Breast epithelium (tissue), 4 donors: ENCODE data around the gene SLC37A1. TPM values are rescaled to one million over a fixed set of nuclear protein-coding genes. Genes with fewer than 3 reads are reported as not detected.
A peak's percentile ranks its signal among the peaks of the same experiment; 100 is the strongest.

Source experiments
- DNase-seq, 2 donors: peaks; one replicate each; pipeline ENCODE4 v3.0.0-alpha.2; 2019; ENCODE audit warnings: low spot score in 2 of 2
- H3K27ac ChIP-seq, 2 donors: fragments of 200-600 bp; sonication (generic) in 1 of 2; one replicate each; pipeline ENCODE4 v1.5.1; 2016 to 2019; ENCODE audit warnings: mild to moderate bottlenecking in 1 of 2
- H3K27me3 ChIP-seq, 2 donors: fragments of 200-600 bp; sonication (generic) in 1 of 2; one replicate each; pipeline versions ENCODE4 v1.5.1 to v1.6.0; 2017 to 2019; ENCODE audit warnings: control low read depth in 1 of 2, mild to moderate bottlenecking in 1 of 2
- H3K36me3 ChIP-seq: fragments of 200-600 bp; one replicate; pipeline ENCODE4 v1.5.1; 2019
- H3K4me1 ChIP-seq, 2 donors: fragments of 200-600 bp; sonication (generic); one replicate each; pipeline ENCODE4 v1.5.1; 2016 to 2019; ENCODE audit warnings: control low read depth in 1 of 2
- H3K4me3 ChIP-seq, 3 donors: fragments of 200-600 bp; sonication (generic); 1 replicate in 2 of 3; 2 replicates in 1 of 3; pipeline ENCODE4 v1.5.1; 2016 to 2019; ENCODE audit warnings: mild to moderate bottlenecking in 3 of 3, moderate library complexity in 2 of 3
- H3K9me3 ChIP-seq, 2 donors: fragments of 200-600 bp; sonication (generic) in 1 of 2; one replicate each; pipeline ENCODE4 v1.5.1; 2016 to 2019; ENCODE audit warnings: control low read depth in 1 of 2
- POLR2A ChIP-seq: fragments of 450-650 bp; IDR thresholded peaks from one replicate; pipeline ENCODE4 v1.6.1; 2016; ENCODE audit warnings: antibody characterized with exemption, mild to moderate bottlenecking, moderate library complexity
- POLR2AphosphoS5 ChIP-seq, 3 donors: sonication (generic); formaldehyde crosslinking; IDR thresholded peaks; one replicate each; pipeline ENCODE4 v1.6.1; 2017; ENCODE audit warnings: antibody characterized with exemption in 3 of 3
- intact Hi-C: fragments of 100-400 bp; cut with DNase I; formaldehyde crosslinking; loops from one replicate; pipeline ENCODE4 v1.15.1; 2023; ENCODE audit warnings: low total_unique reads
- total RNA-seq, 3 donors: library from RNA; depleted of rRNA; stranded (reverse); fragments of >200 nt; gene quantifications; one replicate each; pipeline ENCODE4 v1.1.0, GENCODE V29; 2016
- TF ChIP-seq, protein P1 (sequence below), 3 donors: fragments of 450-650 bp; IDR thresholded peaks; one replicate each; pipeline ENCODE4 v1.5.1; 2016 to 2017; ENCODE audit warnings: antibody characterized with exemption in 3 of 3, mild to moderate bottlenecking in 3 of 3, moderate library complexity in 3 of 3

Gene SLC37A1
- total RNA-seq, 3 donors from 2014 or later, result 7.5 to 18.4 (median 18.4) TPM

GRCh38 chr21:42471206-42471605 lies 42.4 kb upstream of the SLC37A1 start:
- Histone ChIP-seq H3K4me3 (no peak overlapping the region), H3K4me1 (no peaks in the 10 kb centered on the region), H3K27ac (no peak overlapping the region), H3K36me3 (no peaks in the 10 kb centered on the region), H3K9me3 (no peaks in the 10 kb centered on the region), H3K27me3 (no peaks in the 10 kb centered on the region)
- intact Hi-C loops, result no loop called here
- DNase-seq, result no peak
- TF ChIP-seq POLR2A (no peak), POLR2AphosphoS5 (IDR thresholded peaks at IDR 0.05) (no peak)
- TF ChIP-seq, protein P1, sequence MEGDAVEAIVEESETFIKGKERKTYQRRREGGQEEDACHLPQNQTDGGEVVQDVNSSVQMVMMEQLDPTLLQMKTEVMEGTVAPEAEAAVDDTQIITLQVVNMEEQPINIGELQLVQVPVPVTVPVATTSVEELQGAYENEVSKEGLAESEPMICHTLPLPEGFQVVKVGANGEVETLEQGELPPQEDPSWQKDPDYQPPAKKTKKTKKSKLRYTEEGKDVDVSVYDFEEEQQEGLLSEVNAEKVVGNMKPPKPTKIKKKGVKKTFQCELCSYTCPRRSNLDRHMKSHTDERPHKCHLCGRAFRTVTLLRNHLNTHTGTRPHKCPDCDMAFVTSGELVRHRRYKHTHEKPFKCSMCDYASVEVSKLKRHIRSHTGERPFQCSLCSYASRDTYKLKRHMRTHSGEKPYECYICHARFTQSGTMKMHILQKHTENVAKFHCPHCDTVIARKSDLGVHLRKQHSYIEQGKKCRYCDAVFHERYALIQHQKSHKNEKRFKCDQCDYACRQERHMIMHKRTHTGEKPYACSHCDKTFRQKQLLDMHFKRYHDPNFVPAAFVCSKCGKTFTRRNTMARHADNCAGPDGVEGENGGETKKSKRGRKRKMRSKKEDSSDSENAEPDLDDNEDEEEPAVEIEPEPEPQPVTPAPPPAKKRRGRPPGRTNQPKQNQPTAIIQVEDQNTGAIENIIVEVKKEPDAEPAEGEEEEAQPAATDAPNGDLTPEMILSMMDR (IDR thresholded peaks at IDR 0.05), result no peak

DNA sequence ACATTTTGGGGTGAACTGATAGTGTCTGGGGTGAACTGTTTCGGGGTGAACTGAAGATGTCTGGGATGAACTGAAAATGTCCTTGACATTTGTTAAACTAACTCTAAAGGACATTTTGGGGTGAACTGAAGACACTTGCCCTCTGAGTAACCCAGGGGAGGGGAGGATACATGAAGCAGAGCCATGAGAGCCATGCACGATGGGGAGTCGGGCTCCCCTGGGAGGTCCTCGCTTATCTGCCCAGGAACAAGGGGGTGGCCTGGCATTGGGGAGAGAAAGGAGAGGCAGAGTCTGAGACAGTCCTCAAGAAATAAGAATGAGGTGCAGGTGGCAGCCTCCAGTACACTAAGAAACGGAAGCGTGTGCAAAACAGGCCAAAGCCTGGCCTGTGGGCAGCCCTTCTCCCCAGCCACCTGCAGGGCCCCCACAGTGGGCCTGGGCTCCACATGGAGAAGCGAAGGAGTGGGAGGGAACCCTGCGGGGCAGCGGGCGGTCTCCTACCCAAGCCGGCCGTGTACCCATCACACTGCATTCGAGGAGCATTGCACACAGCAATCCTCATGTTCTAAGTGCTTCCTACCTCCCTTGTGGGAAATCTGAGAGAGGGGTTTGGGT lies 41.8 kb upstream of the SLC37A1 start:
- DNase-seq, result no peak
- Histone ChIP-seq H3K27me3 (no peaks in the 10 kb centered on the region), H3K27ac (no peak overlapping the region), H3K36me3 (no peaks in the 10 kb centered on the region), H3K4me3 (no peak overlapping the region), H3K9me3 (no peaks in the 10 kb centered on the region), H3K4me1 (no peaks in the 10 kb centered on the region)
- intact Hi-C loops, result no loop called here
- TF ChIP-seq POLR2AphosphoS5 (IDR thresholded peaks at IDR 0.05) (no peak), POLR2A (no peak)
- TF ChIP-seq, protein P1 (IDR thresholded peaks at IDR 0.05), result no peak

GRCh38 chr21:42472521-42472920 lies 41.1 kb upstream of the SLC37A1 start:
- H3K27me3 ChIP-seq, result no peaks in the 10 kb centered on the region
- no peaks in the 10 kb centered on the region for H3K9me3 ChIP-seq
- H3K36me3 ChIP-seq, result no peaks in the 10 kb centered on the region
- intact Hi-C loops, result no loop called here
- no peak for DNase-seq
- no peak for TF ChIP-seq POLR2A
- no peak for TF ChIP-seq POLR2AphosphoS5 (IDR thresholded peaks at IDR 0.05)
- TF ChIP-seq, protein P1 (IDR thresholded peaks at IDR 0.05), result no peak
- H3K4me3 ChIP-seq, result no peak overlapping the region
- H3K27ac ChIP-seq, result no peak overlapping the region
- H3K4me1 ChIP-seq, result no peaks in the 10 kb centered on the region

- Histone ChIP-seq H3K4me1 (no peaks in the 10 kb centered on the region), H3K36me3 (no peaks in the 10 kb centered on the region), H3K27me3 (no peaks in the 10 kb centered on the region), H3K27ac (peak overlapping the region in 1 of 2 donors; percentile 56), H3K9me3 (no peaks in the 10 kb centered on the region), H3K4me3 (no peak overlapping the region)
- DNase-seq, result no peak
- TF ChIP-seq POLR2A (no peak), POLR2AphosphoS5 (IDR thresholded peaks at IDR 0.05) (no peak)
- TF ChIP-seq, protein P1 (IDR thresholded peaks at IDR 0.05), result no peak
- intact Hi-C loops, result no loop called here
These were observed 40.1 kb upstream of the SLC37A1 start for GRCh38 chr21:42473498-42474042.

DNA sequence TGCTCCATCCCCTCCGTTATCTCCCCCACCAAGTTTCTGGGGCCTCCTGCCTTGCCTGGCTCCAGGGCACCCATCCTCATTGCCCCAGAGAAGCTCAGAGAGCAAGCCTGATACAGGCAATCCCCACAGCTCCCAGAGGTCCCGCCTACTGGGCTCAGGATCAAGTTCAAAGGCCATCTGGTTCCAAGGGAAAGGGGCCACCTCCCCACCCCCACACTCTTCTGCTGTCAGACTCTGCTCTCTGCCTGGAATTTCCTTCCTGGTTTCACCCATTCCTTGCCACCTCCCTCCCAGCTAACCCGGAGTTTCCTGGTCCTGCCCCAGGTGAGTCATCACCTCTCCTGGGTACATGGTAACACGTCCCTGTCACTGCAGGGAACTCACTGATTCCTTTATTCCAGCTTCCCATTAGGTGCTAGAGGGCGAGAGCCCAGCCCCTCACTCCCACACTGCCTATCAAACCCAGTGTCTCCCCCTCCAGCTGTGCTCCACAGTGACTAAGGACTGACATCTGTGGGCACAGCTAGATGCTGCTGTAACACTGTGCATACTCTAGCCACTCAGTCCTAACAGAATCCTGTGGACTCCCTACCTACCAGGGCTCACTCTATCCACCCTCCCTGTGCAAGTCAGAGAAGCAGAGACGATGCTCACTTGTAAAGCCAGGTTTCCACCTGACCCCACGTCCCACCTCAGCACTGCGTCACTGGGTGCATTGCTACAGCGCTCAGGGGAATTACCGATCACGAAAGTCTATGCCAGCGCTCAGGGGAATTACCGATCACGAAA lies 39.4 kb upstream of the SLC37A1 start:
- intact Hi-C loops, result no loop called here
- Histone ChIP-seq H3K4me1 (no peaks in the 10 kb centered on the region), H3K27ac (peak overlapping the region in 1 of 2 donors; percentile 56), H3K9me3 (no peaks in the 10 kb centered on the region), H3K36me3 (no peaks in the 10 kb centered on the region), H3K4me3 (no peak overlapping the region), H3K27me3 (no peaks in the 10 kb centered on the region)
- peak in 1 of 2 donors; percentile 35 for DNase-seq
- no peak for TF ChIP-seq POLR2A
- TF ChIP-seq POLR2AphosphoS5 (IDR thresholded peaks at IDR 0.05), result no peak
- TF ChIP-seq, protein P1 (IDR thresholded peaks at IDR 0.05), result no peak
